Measurements from ENCODE around the gene HCN3. TPM values are rescaled to one million over a fixed set of nuclear protein-coding genes. Genes with fewer than 3 reads are reported as not detected.

HCN3 gene
- total and polyA plus RNA-seq, 2 of the 13 experiments (the other 11 are each of a cell fraction or from before 2014, with no cell fraction given) = 2.4 to 10.2 TPM

DNA sequence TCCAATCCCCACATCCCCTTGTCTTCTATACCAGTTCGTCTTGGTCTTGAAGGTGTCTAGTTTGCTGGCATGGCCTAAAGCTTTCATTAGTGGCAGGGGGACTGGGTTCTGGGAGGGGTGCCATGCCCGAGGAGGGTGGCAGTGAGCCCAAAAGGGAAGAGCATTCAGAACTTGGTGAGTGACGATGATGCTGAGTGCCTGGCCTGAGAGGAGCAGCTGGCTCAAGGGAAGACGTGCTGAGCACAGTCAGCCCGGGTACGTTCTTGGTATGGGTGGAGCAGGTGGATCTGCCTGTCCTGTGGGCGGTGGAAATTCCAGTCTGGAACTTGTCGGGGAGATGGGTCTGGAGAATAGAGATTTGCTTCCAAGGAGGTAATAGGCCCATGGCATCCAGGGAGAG lies 36.0 kb downstream of the HCN3 start:
- FAIRE-seq (no peak), ATAC-seq (no peak), DNase-seq (ENCODE audit: low spot score) (no peak)
- POLR2A ChIA-PET = interaction anchor here (1.1 kb wide), 1 partner anchor 40 kb away, joined by 3 read pairs; the partner anchor contains the start of gene CLK2
- intact Hi-C loops (cut with micrococcal nuclease; ENCODE audit: unreplicated experiment) (no loop called here), in situ Hi-C loops (cut with HindIII; ENCODE audit: extremely low pct_ligation_motif_present, low pct_unique_long_range_greater_than_20kb) (no loop called here)
- Histone ChIP-seq H3K4me1 (ENCODE audit: insufficient read depth, low read length) (peaks cover 73% of the 10 kb centered on the region), H3K79me2 (ENCODE audit: insufficient read depth, low read length) (peaks cover 48% of the 10 kb centered on the region), H3K9ac (ENCODE audit: insufficient read depth, low read depth, low read length) (no peak overlapping the region), H3K9me3 (ENCODE audit: low read length) (no peaks in the 10 kb centered on the region), H3K4me3 (replicated peaks in 1 of 3; ENCODE audit: insufficient read depth in 1 of 3, low read depth in 2 of 3, low read length in 3 of 3) (no peak overlapping the region; a peak in 1 of 6 replicates), H3K27ac (ENCODE audit: extremely low read length, insufficient read depth, low read length) (no peak overlapping the region), H4K20me1 (ENCODE audit: insufficient read depth, low read length) (peaks cover 22% of the 10 kb centered on the region), H3K36me3 (replicated peaks in 1 of 2; ENCODE audit: control insufficient read depth in 1 of 2, insufficient read depth in 2 of 2, low read length in 2 of 2) (peaks cover 9 to 28% of the 10 kb centered on the region in 2 experiments; a peak in 4 of 5 replicates), H2AFZ (ENCODE audit: low read length) (no peak overlapping the region), H3K27me3 (ENCODE audit: control insufficient read depth in 1 of 2, insufficient read depth in 2 of 2, low read length in 2 of 2) (no peaks in the 10 kb centered on the region; a peak in 1 of 5 replicates), H3K4me2 (ENCODE audit: low read depth, low read length) (no peak overlapping the region; the same call in 1 of the 2 replicates)
- 92% methylated on average over 8 of the region's 8 CpGs for whole genome bisulfite sequencing (ENCODE audit: low lambda C conversion rate)
- no TSS peak for BruUV-seq (replicated peaks)
- CTCF ChIA-PET (ENCODE audit: low intra/inter-chr PET ratio, low total read pairs) = no interaction called here
- no peak for TF ChIP-seq ZNF160 (CRISPR knock-in tag; IDR thresholded peaks at IDR 0.05)
- TF ChIP-seq, protein P1, sequence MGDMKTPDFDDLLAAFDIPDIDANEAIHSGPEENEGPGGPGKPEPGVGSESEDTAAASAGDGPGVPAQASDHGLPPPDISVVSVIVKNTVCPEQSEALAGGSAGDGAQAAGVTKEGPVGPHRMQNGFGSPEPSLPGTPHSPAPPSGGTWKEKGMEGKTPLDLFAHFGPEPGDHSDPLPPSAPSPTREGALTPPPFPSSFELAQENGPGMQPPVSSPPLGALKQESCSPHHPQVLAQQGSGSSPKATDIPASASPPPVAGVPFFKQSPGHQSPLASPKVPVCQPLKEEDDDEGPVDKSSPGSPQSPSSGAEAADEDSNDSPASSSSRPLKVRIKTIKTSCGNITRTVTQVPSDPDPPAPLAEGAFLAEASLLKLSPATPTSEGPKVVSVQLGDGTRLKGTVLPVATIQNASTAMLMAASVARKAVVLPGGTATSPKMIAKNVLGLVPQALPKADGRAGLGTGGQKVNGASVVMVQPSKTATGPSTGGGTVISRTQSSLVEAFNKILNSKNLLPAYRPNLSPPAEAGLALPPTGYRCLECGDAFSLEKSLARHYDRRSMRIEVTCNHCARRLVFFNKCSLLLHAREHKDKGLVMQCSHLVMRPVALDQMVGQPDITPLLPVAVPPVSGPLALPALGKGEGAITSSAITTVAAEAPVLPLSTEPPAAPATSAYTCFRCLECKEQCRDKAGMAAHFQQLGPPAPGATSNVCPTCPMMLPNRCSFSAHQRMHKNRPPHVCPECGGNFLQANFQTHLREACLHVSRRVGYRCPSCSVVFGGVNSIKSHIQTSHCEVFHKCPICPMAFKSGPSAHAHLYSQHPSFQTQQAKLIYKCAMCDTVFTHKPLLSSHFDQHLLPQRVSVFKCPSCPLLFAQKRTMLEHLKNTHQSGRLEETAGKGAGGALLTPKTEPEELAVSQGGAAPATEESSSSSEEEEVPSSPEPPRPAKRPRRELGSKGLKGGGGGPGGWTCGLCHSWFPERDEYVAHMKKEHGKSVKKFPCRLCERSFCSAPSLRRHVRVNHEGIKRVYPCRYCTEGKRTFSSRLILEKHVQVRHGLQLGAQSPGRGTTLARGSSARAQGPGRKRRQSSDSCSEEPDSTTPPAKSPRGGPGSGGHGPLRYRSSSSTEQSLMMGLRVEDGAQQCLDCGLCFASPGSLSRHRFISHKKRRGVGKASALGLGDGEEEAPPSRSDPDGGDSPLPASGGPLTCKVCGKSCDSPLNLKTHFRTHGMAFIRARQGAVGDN (CRISPR knock-in tag; IDR thresholded peaks at IDR 0.05) = 0 out of 2 replicates have a peak, but pooled peaks have one; percentile 14
- peak in 1 of 2 experiments; percentile 45; a peak in 1 of 4 replicates for TF ChIP-seq POLR2A (IDR thresholded peaks at IDR 0.05; ENCODE audit: insufficient read depth in 1 of 2, low read depth in 2 of 2, low read length in 2 of 2)
- TF ChIP-seq RNF2 (conservative IDR thresholded peaks at IDR 0.05; ENCODE audit: low read depth) = no peak
- no peak for TF ChIP-seq SNRNP70 (IDR thresholded peaks at IDR 0.05; ENCODE audit: low read depth, low read length)
- TF ChIP-seq ZNF761 (CRISPR knock-in tag; conservative IDR thresholded peaks at IDR 0.05) = no peak
